HepG2 (cell line): ENCODE measurements around the gene LIPE. TPM values are rescaled to one million over a fixed set of nuclear protein-coding genes. Genes with fewer than 3 reads are reported as not detected.

Source experiments
- ATAC-seq: fragments of 200-7000 bp; cut with Tn5 transposase; 3 replicates; pipeline ENCODE4 v1.9.1; 2020; ENCODE audit warnings: mild to moderate bottlenecking, moderate library complexity
- BruUV-seq: library from RNA; stranded (reverse); fragments of 400-500 nt; replicated peaks from 2 replicates; lab custom pipeline; 2021; lab: Mats Ljungman, UMichigan
- CTCF ChIA-PET: fragments of 300-600 bp; formaldehyde crosslinking; extraction: SDS; loops from one replicate; lab custom pipeline; 2021; ENCODE audit warnings: low total read pairs, inconsistent platforms, low intra/inter-chr PET ratio; lab: Yijun Ruan, JAX
- POLR2A ChIA-PET: fragments of 350-600 bp; sonication (Branson Sonifier 250); formaldehyde crosslinking; loops from one replicate; lab custom pipeline; 2020; ENCODE audit warnings: antibody characterized with exemption, inconsistent platforms; lab: Yijun Ruan, JAX
- DNase-seq: peaks from one replicate; pipeline ENCODE4 v3.0.0-alpha.2; 2015; ENCODE audit warnings: low spot score
- FAIRE-seq: peaks from 3 replicates; lab custom pipeline; 2011; peaks lifted over from hg19 to GRCh38; lab: Jason Lieb, UNC
- H2AFZ ChIP-seq: one replicate; pipeline ENCODE4 v1.6.1; 2011; ENCODE audit warnings: low read length, inconsistent platforms
- H3K27ac ChIP-seq: fragments of 300-600 bp; 3 replicates; pipeline ENCODE4 v1.8.0; 2011; ENCODE audit warnings: mixed run types, mild to moderate bottlenecking, mixed read lengths, low read length, inconsistent platforms; ENCODE audit not compliant: insufficient read depth; ENCODE audit errors: extremely low read length
- H3K27me3 ChIP-seq, 2 experiments: fragments of 200-600 bp in 1 of 2; 2 replicates in 1 of 2; 3 replicates in 1 of 2; pipeline versions ENCODE4 v1.6.0 to v1.8.0; 2011; ENCODE audit warnings: low read length in 2 of 2, mild to moderate bottlenecking in 2 of 2, moderate library complexity in 2 of 2, inconsistent platforms in 1 of 2; ENCODE audit not compliant: insufficient read depth in 2 of 2, control insufficient read depth in 1 of 2
- H3K36me3 ChIP-seq, 2 experiments: fragments of 200-600 bp in 1 of 2; replicated peaks in 1 of 2; 2 replicates in 1 of 2; 3 replicates in 1 of 2; pipeline versions ENCODE4 v1.5.1 to v1.8.0; 2011; ENCODE audit warnings: low read length in 2 of 2, inconsistent platforms in 1 of 2; ENCODE audit not compliant: insufficient read depth in 2 of 2, control insufficient read depth in 1 of 2
- H3K4me1 ChIP-seq: 2 replicates; pipeline ENCODE4 v1.5.1; 2012; ENCODE audit warnings: low read length, inconsistent platforms; ENCODE audit not compliant: insufficient read depth
- H3K4me2 ChIP-seq: 2 replicates; pipeline ENCODE4 v1.6.0; 2011; ENCODE audit warnings: low read depth, low read length, inconsistent platforms
- H3K4me3 ChIP-seq, 3 experiments: fragments of 200-600 bp in 1 of 3; sonication (generic), shearing (Covaris generic) in 1 of 3; replicated peaks in 1 of 3; 2 replicates each; pipeline ENCODE4 v1.5.1; 2011 to 2016; ENCODE audit warnings: low read length in 3 of 3, inconsistent platforms in 2 of 3, low read depth in 2 of 3, mild to moderate bottlenecking in 2 of 3, control low read depth in 1 of 3, mixed read lengths in 1 of 3; ENCODE audit not compliant: insufficient read depth in 1 of 3
- H3K79me2 ChIP-seq: one replicate; pipeline ENCODE4 v1.6.1; 2011; ENCODE audit warnings: low read length, inconsistent platforms; ENCODE audit not compliant: insufficient read depth
- H3K9ac ChIP-seq: 2 replicates; pipeline ENCODE4 v1.6.0; 2011; ENCODE audit warnings: mild to moderate bottlenecking, low read depth, low read length, inconsistent platforms; ENCODE audit not compliant: insufficient read depth
- H3K9me3 ChIP-seq: 2 replicates; pipeline ENCODE4 v1.5.1; 2012; ENCODE audit warnings: mild to moderate bottlenecking, low read length
- H4K20me1 ChIP-seq: 2 replicates; pipeline ENCODE4 v1.6.0; 2011; ENCODE audit warnings: inconsistent platforms, mild to moderate bottlenecking, low read length, moderate library complexity; ENCODE audit not compliant: insufficient read depth
- AGO2 ChIP-seq: fragments of 200-400 bp; formaldehyde crosslinking; optimal IDR thresholded peaks from 2 replicates; pipeline ENCODE3; 2017; ENCODE audit warnings: mild to moderate bottlenecking, low read depth, low read length, moderate library complexity
- MYNN ChIP-seq: sonication (generic); formaldehyde crosslinking; IDR thresholded peaks from 2 replicates; pipeline ENCODE4 v1.4.0; 2020; ENCODE audit warnings: mild to moderate bottlenecking, low read depth, missing genetic modification reagents
- PCBP2 ChIP-seq: fragments of 200-400 bp; formaldehyde crosslinking; optimal IDR thresholded peaks from 2 replicates; pipeline ENCODE3; 2018; ENCODE audit warnings: low read length, low read depth; ENCODE audit not compliant: poor library complexity, severe bottlenecking
- ZNF552 ChIP-seq: sonication (generic); formaldehyde crosslinking; IDR thresholded peaks from 2 replicates; pipeline ENCODE4 v1.9.0; 2022; ENCODE audit warnings: missing genetic modification reagents, mild to moderate bottlenecking, borderline replicate concordance
- ZNF777 ChIP-seq: sonication (generic); formaldehyde crosslinking; IDR thresholded peaks from 2 replicates; pipeline ENCODE4 v1.4.0; 2020; ENCODE audit warnings: missing genetic modification reagents
- WGBS: methylation state at CpG from one replicate; pipeline ENCODE4 v1.1.6; 2017; ENCODE audit warnings: low lambda C conversion rate; 5-methylcytosine and 5-hydroxymethylcytosine counted together
- in situ Hi-C: cut with HindIII; loops from 2 replicates; pipeline ENCODE4 v1.10.0; 2017; ENCODE audit warnings: low pct_unique_long_range_greater_than_20kb; ENCODE audit not compliant: extremely low pct_ligation_motif_present
- intact Hi-C: fragments of 100-400 bp; cut with micrococcal nuclease; formaldehyde crosslinking; loops from one replicate; pipeline ENCODE4 v1.10.0; 2022; ENCODE audit not compliant: unreplicated experiment
- polyA plus RNA-seq, 8 experiments: library from polyadenylated mRNA; depleted of rRNA in 3 of 8; stranded (reverse) in 7 of 8; unstranded in 1 of 8; fragments of >200 nt; fragmentation: Illumina TruSeq in 4 of 8; extraction: Trizol in 4 of 8; gene quantifications; 2 replicates each; pipeline versions ENCODE4 v1.2.1 to v1.2.3, GENCODE V29; 2011 to 2016; ENCODE audit warnings: low read depth in 4 of 8, missing spikeins in 1 of 8, mixed read lengths in 1 of 8; ENCODE audit not compliant: insufficient read depth in 1 of 8
- total RNA-seq, 5 experiments: library from RNA; depleted of rRNA; stranded (reverse); fragments of >200 nt; fragmentation: Illumina TruSeq; extraction: Trizol; gene quantifications; 2 replicates each; pipeline ENCODE4 v1.2.3, GENCODE V29; 2016; ENCODE audit warnings: low read depth in 1 of 5
- TF ChIP-seq, protein P1 (sequence below): sonication (generic); formaldehyde crosslinking; IDR thresholded peaks from 2 replicates; pipeline ENCODE4 v1.5.1; 2020; ENCODE audit warnings: missing genetic modification reagents, mild to moderate bottlenecking, borderline replicate concordance

LIPE gene
- total and polyA plus RNA-seq, 2 of the 13 experiments (the other 11 are each of a cell fraction or from before 2014, with no cell fraction given), result not detected

- no peaks in the 10 kb centered on the region for H4K20me1 ChIP-seq
- no peak overlapping the region for H3K4me3 ChIP-seq
- no peaks in the 10 kb centered on the region for H3K79me2 ChIP-seq
- ATAC-seq (no peak), DNase-seq (no peak), FAIRE-seq (no peak)
- H3K27ac ChIP-seq, result no peak overlapping the region
- H3K27me3 ChIP-seq, result no peaks in the 10 kb centered on the region
- no peaks in the 10 kb centered on the region for H3K9me3 ChIP-seq
- BruUV-seq, result no TSS peak
- ChIA-PET CTCF (no interaction called here), POLR2A (no interaction called here)
- intact Hi-C loops (no loop called here), in situ Hi-C loops (no loop called here)
- TF ChIP-seq AGO2 (peak; percentile 57), ZNF777 (CRISPR knock-in tag) (no peak)
- no peak overlapping the region for H3K4me2 ChIP-seq
- peaks cover 6 to 17% of the 10 kb centered on the region in 2 experiments; a peak in 4 of 5 replicates for H3K36me3 ChIP-seq
- no peaks in the 10 kb centered on the region for H3K4me1 ChIP-seq
- H2AFZ ChIP-seq, result no peak overlapping the region
- 92% methylated on average over 6 of the region's 12 CpGs for WGBS
- no peak overlapping the region for H3K9ac ChIP-seq
Measured at GRCh38 chr19:42355896-42356295, 71.3 kb downstream of the LIPE start.

- H3K9ac ChIP-seq, result no peak overlapping the region
- no peak for FAIRE-seq
- no peak overlapping the region for H3K27ac ChIP-seq
- H4K20me1 ChIP-seq, result no peaks in the 10 kb centered on the region
- ChIA-PET CTCF (no interaction called here), POLR2A (no interaction called here)
- in situ Hi-C loops (no loop called here), intact Hi-C loops (no loop called here)
- no peaks in the 10 kb centered on the region for H3K9me3 ChIP-seq
- DNase-seq, result no peak
- no TSS peak for BruUV-seq
- H3K79me2 ChIP-seq, result no peaks in the 10 kb centered on the region
- no peak for TF ChIP-seq PCBP2
- peak; percentile 13 for TF ChIP-seq AGO2
- TF ChIP-seq, protein P1, sequence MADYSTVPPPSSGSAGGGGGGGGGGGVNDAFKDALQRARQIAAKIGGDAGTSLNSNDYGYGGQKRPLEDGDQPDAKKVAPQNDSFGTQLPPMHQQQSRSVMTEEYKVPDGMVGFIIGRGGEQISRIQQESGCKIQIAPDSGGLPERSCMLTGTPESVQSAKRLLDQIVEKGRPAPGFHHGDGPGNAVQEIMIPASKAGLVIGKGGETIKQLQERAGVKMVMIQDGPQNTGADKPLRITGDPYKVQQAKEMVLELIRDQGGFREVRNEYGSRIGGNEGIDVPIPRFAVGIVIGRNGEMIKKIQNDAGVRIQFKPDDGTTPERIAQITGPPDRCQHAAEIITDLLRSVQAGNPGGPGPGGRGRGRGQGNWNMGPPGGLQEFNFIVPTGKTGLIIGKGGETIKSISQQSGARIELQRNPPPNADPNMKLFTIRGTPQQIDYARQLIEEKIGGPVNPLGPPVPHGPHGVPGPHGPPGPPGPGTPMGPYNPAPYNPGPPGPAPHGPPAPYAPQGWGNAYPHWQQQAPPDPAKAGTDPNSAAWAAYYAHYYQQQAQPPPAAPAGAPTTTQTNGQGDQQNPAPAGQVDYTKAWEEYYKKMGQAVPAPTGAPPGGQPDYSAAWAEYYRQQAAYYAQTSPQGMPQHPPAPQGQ, result no peak
- no peak for TF ChIP-seq MYNN (CRISPR knock-in tag)
- TF ChIP-seq ZNF552, result no peak
- 98% methylated on average over 4 of the region's 29 CpGs for WGBS
- no peaks in the 10 kb centered on the region for H3K27me3 ChIP-seq
- no peak overlapping the region for H2AFZ ChIP-seq
- no peak for ATAC-seq
- no peak overlapping the region for H3K4me3 ChIP-seq
- peaks cover 4 to 17% of the 10 kb centered on the region in 2 experiments; a peak in 4 of 5 replicates for H3K36me3 ChIP-seq
- no peak overlapping the region for H3K4me2 ChIP-seq
- no peaks in the 10 kb centered on the region for H3K4me1 ChIP-seq
Measured at GRCh38 chr19:42353341-42354015, 73.7 kb downstream of the LIPE start.
